ENCODE results near the gene PLA2G15. TPM values are rescaled to one million over a fixed set of nuclear protein-coding genes. Genes with fewer than 3 reads are reported as not detected.
A peak's percentile ranks its signal among the peaks of the same experiment; 100 is the strongest.

Gene PLA2G15
- total RNA-seq, 4 donors from 2014 or later = 10.4 to 22.0 (median 15.3) TPM

DNA sequence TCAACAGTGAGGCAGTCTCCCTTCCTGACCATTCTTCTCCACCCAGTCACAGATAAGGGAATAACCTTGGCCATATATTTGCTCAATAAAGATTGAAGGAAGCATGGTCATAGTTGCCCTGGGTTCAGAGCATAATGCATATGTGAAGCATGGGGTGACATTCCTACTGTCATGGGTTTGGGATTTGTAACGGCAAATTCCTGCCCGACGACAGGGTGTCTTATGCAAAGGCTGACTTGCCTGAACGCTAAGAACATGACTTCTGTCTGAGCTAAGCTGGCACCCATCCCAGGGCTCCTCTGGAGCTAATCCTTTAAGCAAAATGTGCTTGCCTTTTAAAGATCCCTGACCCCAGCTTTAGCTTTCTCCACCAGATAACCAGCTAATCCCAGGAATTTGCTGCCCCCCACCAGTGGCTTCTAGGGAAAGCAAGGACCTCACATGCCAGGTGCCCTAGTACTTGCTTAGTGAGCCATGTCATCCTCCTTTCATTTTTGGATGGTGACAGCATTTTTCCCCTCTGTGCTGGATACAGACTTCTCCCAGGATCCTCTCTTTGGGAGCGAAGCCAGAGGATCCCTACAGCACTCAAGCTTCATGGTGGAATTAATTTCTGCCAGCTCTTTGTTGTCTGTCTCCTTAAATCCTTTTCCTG, 53.9 kb downstream of the PLA2G15 start:
- Histone ChIP-seq H3K27me3 (no peaks in the 10 kb centered on the region), H3K36me3 (peaks cover 34 to 100% (median 92%) of the 10 kb centered on the region in 4 donors), H3K4me1 (peaks cover 30 to 53% (median 33%) of the 10 kb centered on the region in 4 donors), H3K4me3 (no peak overlapping the region), H3K9me3 (no peaks in the 10 kb centered on the region), H3K27ac (replicated peaks in 1 of 4) (peak overlapping the region; percentile 65 to 73 (median 68))
- DNase-seq (ENCODE audit: extremely low spot score) = no peak
- intact Hi-C loops (cut with DNase I) = no loop called here
- TF ChIP-seq POLR2A (IDR thresholded peaks at IDR 0.05; ENCODE audit: low read depth) (no peak), POLR2AphosphoS5 (IDR thresholded peaks at IDR 0.05) (peak; percentile 8 to 41)
- WGBS = 43% methylated on average over 5 of the region's 5 CpGs

DNA sequence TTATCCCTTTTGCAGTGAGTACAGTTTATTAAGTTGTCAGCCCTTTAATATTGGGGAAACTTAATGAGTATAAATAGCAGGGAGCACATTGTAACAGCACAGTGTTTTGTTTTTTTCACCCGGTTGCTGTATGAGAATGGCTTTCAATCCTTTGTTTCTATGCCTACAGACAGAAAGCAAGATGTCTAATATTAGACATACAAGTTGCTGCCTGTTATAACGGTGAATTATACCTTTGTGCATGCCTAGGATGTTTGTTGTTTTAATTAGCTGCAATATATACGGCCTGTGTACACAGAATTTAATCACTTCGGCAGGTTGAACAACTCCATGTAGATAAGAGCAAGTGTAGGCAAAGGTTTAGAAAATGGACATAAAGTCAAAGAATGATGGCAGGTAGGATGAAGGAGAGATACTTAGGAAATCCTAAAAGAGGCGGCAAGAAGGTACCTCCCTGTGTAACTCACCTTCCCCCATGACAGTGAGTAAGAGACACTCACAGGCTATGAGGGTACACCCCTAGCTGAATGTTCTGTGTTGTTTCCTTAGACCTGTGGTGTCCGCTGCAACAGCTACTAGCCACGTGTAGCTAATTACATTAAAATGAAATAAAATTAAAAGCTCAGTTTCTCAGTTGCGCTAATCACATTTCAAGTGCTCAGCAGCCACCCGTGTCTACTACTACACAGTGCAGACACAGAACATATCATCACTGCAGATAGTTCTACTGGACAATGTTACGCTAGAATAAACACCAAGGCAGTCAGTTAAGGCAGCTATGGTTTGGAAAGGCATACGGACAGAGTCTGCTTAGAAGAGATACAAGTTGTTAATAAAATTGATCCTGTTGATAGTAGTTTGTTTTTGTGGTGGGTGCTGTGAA, 54.6 kb downstream of the PLA2G15 start:
- Histone ChIP-seq H3K9me3 (no peaks in the 10 kb centered on the region), H3K27me3 (no peaks in the 10 kb centered on the region), H3K4me3 (no peak overlapping the region), H3K36me3 (peaks cover 36 to 100% (median 91%) of the 10 kb centered on the region in 4 donors), H3K27ac (replicated peaks in 1 of 4) (peak overlapping the region; percentile 65 to 73 (median 68)), H3K4me1 (peaks cover 30 to 53% (median 33%) of the 10 kb centered on the region in 4 donors)
- DNase-seq (ENCODE audit: extremely low spot score) = no peak
- 73% methylated on average over 11 of the region's 11 CpGs for WGBS
- intact Hi-C loops (cut with DNase I) = no loop called here
- TF ChIP-seq, protein P1, sequence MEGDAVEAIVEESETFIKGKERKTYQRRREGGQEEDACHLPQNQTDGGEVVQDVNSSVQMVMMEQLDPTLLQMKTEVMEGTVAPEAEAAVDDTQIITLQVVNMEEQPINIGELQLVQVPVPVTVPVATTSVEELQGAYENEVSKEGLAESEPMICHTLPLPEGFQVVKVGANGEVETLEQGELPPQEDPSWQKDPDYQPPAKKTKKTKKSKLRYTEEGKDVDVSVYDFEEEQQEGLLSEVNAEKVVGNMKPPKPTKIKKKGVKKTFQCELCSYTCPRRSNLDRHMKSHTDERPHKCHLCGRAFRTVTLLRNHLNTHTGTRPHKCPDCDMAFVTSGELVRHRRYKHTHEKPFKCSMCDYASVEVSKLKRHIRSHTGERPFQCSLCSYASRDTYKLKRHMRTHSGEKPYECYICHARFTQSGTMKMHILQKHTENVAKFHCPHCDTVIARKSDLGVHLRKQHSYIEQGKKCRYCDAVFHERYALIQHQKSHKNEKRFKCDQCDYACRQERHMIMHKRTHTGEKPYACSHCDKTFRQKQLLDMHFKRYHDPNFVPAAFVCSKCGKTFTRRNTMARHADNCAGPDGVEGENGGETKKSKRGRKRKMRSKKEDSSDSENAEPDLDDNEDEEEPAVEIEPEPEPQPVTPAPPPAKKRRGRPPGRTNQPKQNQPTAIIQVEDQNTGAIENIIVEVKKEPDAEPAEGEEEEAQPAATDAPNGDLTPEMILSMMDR (IDR thresholded peaks at IDR 0.05) = no peak
- TF ChIP-seq POLR2A (IDR thresholded peaks at IDR 0.05; ENCODE audit: low read depth) (no peak), EP300 (IDR thresholded peaks at IDR 0.05) (no peak)

DNA sequence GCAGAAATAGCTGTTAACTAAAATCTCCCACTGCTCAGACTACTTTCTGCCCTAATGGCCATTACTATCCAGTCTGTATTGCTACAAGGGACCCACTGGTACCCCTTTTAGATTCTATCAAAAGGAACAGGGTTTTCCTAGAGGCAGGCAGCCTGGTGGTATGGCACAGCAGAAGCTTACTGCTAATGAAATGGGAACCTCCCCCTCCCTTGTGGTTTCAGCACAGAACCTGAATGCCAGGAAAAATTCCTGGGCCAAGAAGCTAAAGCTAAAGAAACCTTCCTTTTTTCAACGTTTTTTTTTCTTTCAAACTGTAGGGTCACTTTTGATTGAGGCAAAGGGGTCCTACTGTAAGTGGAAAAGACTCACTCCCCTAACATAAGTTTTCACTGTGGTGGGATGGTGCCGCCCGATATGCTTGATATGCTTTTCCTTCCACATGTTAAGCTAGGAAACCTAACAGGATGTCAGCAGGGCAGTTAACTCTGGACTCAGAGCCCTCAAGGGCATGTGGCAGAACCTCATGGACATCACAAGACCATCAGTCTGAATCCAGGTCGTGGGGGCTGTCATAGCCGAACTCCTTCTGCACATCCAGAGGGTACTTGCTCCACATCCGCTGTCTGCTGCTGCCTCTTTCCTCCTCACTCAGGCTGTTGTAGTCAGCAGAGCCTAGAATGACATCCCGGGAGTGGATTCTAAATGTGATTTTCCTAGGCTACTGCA, 55.7 kb downstream of the PLA2G15 start:
- Histone ChIP-seq H3K27me3 (no peaks in the 10 kb centered on the region), H3K27ac (replicated peaks in 1 of 4) (peak overlapping the region in 2 of 4 donors; percentile 65 to 73), H3K9me3 (no peaks in the 10 kb centered on the region), H3K4me3 (no peak overlapping the region), H3K36me3 (peaks cover 31 to 100% (median 91%) of the 10 kb centered on the region in 4 donors), H3K4me1 (peaks cover 30 to 46% (median 33%) of the 10 kb centered on the region in 4 donors)
- DNase-seq (ENCODE audit: extremely low spot score) = no peak
- 86% methylated on average over 7 of the region's 7 CpGs for WGBS
- intact Hi-C loops (cut with DNase I) = no loop called here
- TF ChIP-seq POLR2AphosphoS5 (IDR thresholded peaks at IDR 0.05) (no peak), EP300 (IDR thresholded peaks at IDR 0.05) (no peak), POLR2A (IDR thresholded peaks at IDR 0.05; ENCODE audit: low read depth) (no peak)
- TF ChIP-seq, protein P1 (IDR thresholded peaks at IDR 0.05) = no peak

GRCh38 chr16:68306633-68307032, 61.5 kb downstream of the PLA2G15 start:
- intact Hi-C loops (cut with DNase I) = no loop called here
- H3K27ac ChIP-seq (replicated peaks in 1 of 4) = no peak overlapping the region
- no peaks in the 10 kb centered on the region for H3K9me3 ChIP-seq
- no peak for TF ChIP-seq EP300 (IDR thresholded peaks at IDR 0.05)
- TF ChIP-seq, protein P1 (IDR thresholded peaks at IDR 0.05) = no peak
- no peak for TF ChIP-seq POLR2A (IDR thresholded peaks at IDR 0.05; ENCODE audit: low read depth)
- TF ChIP-seq POLR2AphosphoS5 (IDR thresholded peaks at IDR 0.05) = no peak
- DNase-seq (ENCODE audit: extremely low spot score) = no peak
- H3K36me3 ChIP-seq = peaks cover 17 to 75% (median 67%) of the 10 kb centered on the region in 4 donors
- H3K4me1 ChIP-seq = peaks cover 19 to 31% (median 26%) of the 10 kb centered on the region in 4 donors
- no peak overlapping the region for H3K4me3 ChIP-seq
- H3K27me3 ChIP-seq = no peaks in the 10 kb centered on the region
- 85% methylated on average over 3 of the region's 3 CpGs for WGBS

All from esophagus muscularis mucosa (tissue), 4 donors.